Caco-2 (cell line): Measurements from ENCODE around the gene AGFG2. TPM values are rescaled to one million over a fixed set of nuclear protein-coding genes. Genes with fewer than 3 reads are reported as not detected.
"Not testable (repeated sequence)": the region's sequence is repeated elsewhere in the genome, so short reads cannot be mapped to it uniquely, and the experiment has no call there.

Experiments used
- BruUV-seq: library from RNA; stranded (reverse); fragments of 400-500 nt; replicated peaks from 2 replicates; lab custom pipeline; 2021; lab: Mats Ljungman, UMichigan
- CTCF ChIA-PET: fragments of 300-600 bp; sonication (Branson Sonifier 250); formaldehyde crosslinking; loops from one replicate; lab custom pipeline; 2022; ENCODE audit warnings: antibody characterized with exemption; lab: Charles Lee
- POLR2A ChIA-PET: fragments of 300-600 bp; sonication (Branson Sonifier 250); formaldehyde crosslinking; loops from one replicate; lab custom pipeline; 2022; ENCODE audit warnings: antibody characterized with exemption; lab: Charles Lee
- DNase-seq, 2 experiments: peaks; one replicate each; pipeline versions ENCODE4 v3.0.0 to v3.0.0-alpha.2; 2020 to 2022
- H3K27me3 ChIP-seq: replicated peaks from 2 replicates; pipeline ENCODE4 v1.6.0; 2011; ENCODE audit warnings: low read length; ENCODE audit not compliant: control insufficient read depth, insufficient read depth
- H3K36me3 ChIP-seq: 2 replicates; pipeline ENCODE4 v1.5.1; 2011; ENCODE audit warnings: low read length; ENCODE audit not compliant: control insufficient read depth, insufficient read depth
- H3K4me1 ChIP-seq: fragments of 250-450 bp; sonication (Bioruptor Pico); 2 replicates; pipeline ENCODE4 v1.5.1; 2020; ENCODE audit warnings: mild to moderate bottlenecking
- H3K4me3 ChIP-seq: 2 replicates; pipeline ENCODE4 v1.5.1; 2011; ENCODE audit warnings: low read depth, mild to moderate bottlenecking, control low read depth, low read length
- H3K9me3 ChIP-seq: fragments of 250-450 bp; sonication (Bioruptor Pico); 2 replicates; pipeline ENCODE4 v1.5.1; 2020; ENCODE audit warnings: mild to moderate bottlenecking, moderate library complexity
- H3K27ac Mint-ChIP-seq: one replicate; pipeline ENCODE4 v1.8.0; 2022; ENCODE audit warnings: mixed read lengths; ENCODE audit not compliant: unreplicated experiment
- H3K27me3 Mint-ChIP-seq: one replicate; pipeline ENCODE4 v1.8.0; 2022; ENCODE audit warnings: mixed read lengths; ENCODE audit not compliant: insufficient read depth, unreplicated experiment
- H3K36me3 Mint-ChIP-seq: one replicate; pipeline ENCODE4 v1.8.0; 2022; ENCODE audit warnings: mild to moderate bottlenecking, mixed read lengths; ENCODE audit not compliant: insufficient read depth, unreplicated experiment
- H3K4me1 Mint-ChIP-seq: one replicate; pipeline ENCODE4 v1.8.0; 2022; ENCODE audit warnings: low read depth, mixed read lengths; ENCODE audit not compliant: unreplicated experiment
- H3K4me3 Mint-ChIP-seq: one replicate; pipeline ENCODE4 v1.8.0; 2022; ENCODE audit warnings: mild to moderate bottlenecking, moderate library complexity, mixed read lengths; ENCODE audit not compliant: unreplicated experiment
- H3K9me3 Mint-ChIP-seq: one replicate; pipeline ENCODE4 v1.8.0; 2022; ENCODE audit warnings: mixed read lengths; ENCODE audit not compliant: unreplicated experiment
- intact Hi-C: fragments of 100-400 bp; cut with micrococcal nuclease; formaldehyde crosslinking; loops from one replicate; pipeline ENCODE4 v1.10.0; 2022; ENCODE audit not compliant: unreplicated experiment
- total RNA-seq: library from RNA; stranded (reverse); gene quantifications from 2 replicates; pipeline ENCODE4 v1.2.3, GENCODE V29; 2022
- TF ChIP-seq, protein P1 (sequence below), 2 experiments: fragments of 200-600 bp in 1 of 2; IDR thresholded peaks; 1 replicate in 1 of 2; 2 replicates in 1 of 2; pipeline versions ENCODE4 v1.5.1 to v1.8.0; 2011 to 2022; ENCODE audit warnings: antibody characterized with exemption in 1 of 2, control low read depth in 1 of 2, inconsistent platforms in 1 of 2, low read depth in 1 of 2, low read length in 1 of 2, mild to moderate bottlenecking in 1 of 2, moderate library complexity in 1 of 2; ENCODE audit not compliant: insufficient read depth in 1 of 2, severe bottlenecking in 1 of 2, unreplicated experiment in 1 of 2

The AGFG2 gene
- total RNA-seq, 1 experiment from 2014 or later = 60.7 TPM

DNA sequence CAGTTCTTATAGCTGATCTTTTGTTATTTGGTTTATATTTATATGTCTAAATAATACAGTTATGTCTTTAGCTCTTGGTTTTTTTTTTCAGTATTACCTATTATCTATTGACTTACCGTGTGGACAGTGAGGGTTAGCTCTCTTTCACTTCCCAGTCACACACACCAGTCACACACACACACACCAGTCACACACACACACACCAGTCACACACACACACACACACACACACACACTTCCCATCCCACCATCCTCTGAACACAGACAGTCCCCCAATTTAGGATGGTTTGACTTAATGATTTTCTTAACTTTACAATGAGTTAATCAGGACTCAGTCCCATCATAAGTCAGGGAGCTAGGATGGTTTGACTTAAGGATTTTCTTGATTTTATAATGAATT lies 18.9 kb upstream of the AGFG2 start:
- H3K4me1 Mint-ChIP-seq = no peaks in the 10 kb centered on the region

DNA sequence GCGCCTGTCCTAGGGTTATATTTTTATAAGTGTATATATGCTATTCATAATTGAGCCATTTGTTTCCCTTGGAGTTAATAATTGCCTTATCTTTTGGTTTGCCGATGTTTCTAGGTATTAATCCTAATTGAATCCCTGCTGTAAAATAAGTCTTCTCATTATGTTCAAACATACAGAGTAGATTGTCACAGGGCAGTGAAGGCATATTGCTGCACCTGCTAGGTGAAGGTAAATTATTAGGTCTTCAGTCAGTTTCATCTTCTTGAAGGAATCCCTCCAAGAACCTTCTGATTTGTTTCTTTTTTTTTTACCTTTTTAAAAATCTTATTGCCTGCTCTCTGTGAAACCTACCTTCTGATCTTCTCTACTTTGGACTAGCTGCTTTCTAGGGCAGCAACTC lies 17.9 kb upstream of the AGFG2 start:
- Mint-ChIP-seq H3K9me3 (no peaks in the 10 kb centered on the region), H3K27ac (no peak overlapping the region), H3K27me3 (no peaks in the 10 kb centered on the region), H3K4me3 (no peak overlapping the region), H3K36me3 (no peaks in the 10 kb centered on the region), H3K4me1 (no peaks in the 10 kb centered on the region)
- no peaks in the 10 kb centered on the region for H3K36me3 ChIP-seq
- POLR2A ChIA-PET = no interaction called here
- TF ChIP-seq, protein P1, sequence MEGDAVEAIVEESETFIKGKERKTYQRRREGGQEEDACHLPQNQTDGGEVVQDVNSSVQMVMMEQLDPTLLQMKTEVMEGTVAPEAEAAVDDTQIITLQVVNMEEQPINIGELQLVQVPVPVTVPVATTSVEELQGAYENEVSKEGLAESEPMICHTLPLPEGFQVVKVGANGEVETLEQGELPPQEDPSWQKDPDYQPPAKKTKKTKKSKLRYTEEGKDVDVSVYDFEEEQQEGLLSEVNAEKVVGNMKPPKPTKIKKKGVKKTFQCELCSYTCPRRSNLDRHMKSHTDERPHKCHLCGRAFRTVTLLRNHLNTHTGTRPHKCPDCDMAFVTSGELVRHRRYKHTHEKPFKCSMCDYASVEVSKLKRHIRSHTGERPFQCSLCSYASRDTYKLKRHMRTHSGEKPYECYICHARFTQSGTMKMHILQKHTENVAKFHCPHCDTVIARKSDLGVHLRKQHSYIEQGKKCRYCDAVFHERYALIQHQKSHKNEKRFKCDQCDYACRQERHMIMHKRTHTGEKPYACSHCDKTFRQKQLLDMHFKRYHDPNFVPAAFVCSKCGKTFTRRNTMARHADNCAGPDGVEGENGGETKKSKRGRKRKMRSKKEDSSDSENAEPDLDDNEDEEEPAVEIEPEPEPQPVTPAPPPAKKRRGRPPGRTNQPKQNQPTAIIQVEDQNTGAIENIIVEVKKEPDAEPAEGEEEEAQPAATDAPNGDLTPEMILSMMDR (IDR thresholded peaks at IDR 0.05; ENCODE audit: insufficient read depth in 1 of 2, low read depth in 1 of 2, low read length in 1 of 2, severe bottlenecking in 1 of 2, unreplicated experiment in 1 of 2) = no peak
- DNase-seq = no peak
- no TSS peak for BruUV-seq
- H3K27me3 ChIP-seq = no peaks in the 10 kb centered on the region
- H3K4me3 ChIP-seq = no peak overlapping the region
- peaks cover 2% of the 10 kb centered on the region for H3K4me1 ChIP-seq
- intact Hi-C loops = no loop called here
- H3K9me3 ChIP-seq = no peaks in the 10 kb centered on the region
- CTCF ChIA-PET = no interaction called here

More for the DNA sequence above, 18.9 kb upstream of the AGFG2 start:
- H3K27me3 Mint-ChIP-seq = no peaks in the 10 kb centered on the region
- Histone ChIP-seq H3K36me3 (no peaks in the 10 kb centered on the region), H3K4me3 (no peak overlapping the region), H3K9me3 (no peaks in the 10 kb centered on the region), H3K4me1 (peaks cover 6% of the 10 kb centered on the region), H3K27me3 (no peaks in the 10 kb centered on the region)
- no peak overlapping the region for H3K4me3 Mint-ChIP-seq
- CTCF ChIA-PET = interaction anchor here (0.6 kb wide), 3 partner anchors 20 to 82 kb away, joined by 3 to 6 read pairs (median 4); partner anchors contain the start of gene PCOLCE
- intact Hi-C loops = no loop called here
- no peaks in the 10 kb centered on the region for H3K36me3 Mint-ChIP-seq
- H3K27ac Mint-ChIP-seq = no peak overlapping the region
- DNase-seq = no peak
- no peaks in the 10 kb centered on the region for H3K9me3 Mint-ChIP-seq
- POLR2A ChIA-PET = interaction anchor here (0.6 kb wide), 1 partner anchor 20 kb away, joined by 3 read pairs; no protein-coding TSS in a partner anchor
- BruUV-seq = no TSS peak
- TF ChIP-seq, protein P1 (IDR thresholded peaks at IDR 0.05; ENCODE audit: insufficient read depth in 1 of 2, low read depth in 1 of 2, low read length in 1 of 2, severe bottlenecking in 1 of 2, unreplicated experiment in 1 of 2) = no peak

DNA sequence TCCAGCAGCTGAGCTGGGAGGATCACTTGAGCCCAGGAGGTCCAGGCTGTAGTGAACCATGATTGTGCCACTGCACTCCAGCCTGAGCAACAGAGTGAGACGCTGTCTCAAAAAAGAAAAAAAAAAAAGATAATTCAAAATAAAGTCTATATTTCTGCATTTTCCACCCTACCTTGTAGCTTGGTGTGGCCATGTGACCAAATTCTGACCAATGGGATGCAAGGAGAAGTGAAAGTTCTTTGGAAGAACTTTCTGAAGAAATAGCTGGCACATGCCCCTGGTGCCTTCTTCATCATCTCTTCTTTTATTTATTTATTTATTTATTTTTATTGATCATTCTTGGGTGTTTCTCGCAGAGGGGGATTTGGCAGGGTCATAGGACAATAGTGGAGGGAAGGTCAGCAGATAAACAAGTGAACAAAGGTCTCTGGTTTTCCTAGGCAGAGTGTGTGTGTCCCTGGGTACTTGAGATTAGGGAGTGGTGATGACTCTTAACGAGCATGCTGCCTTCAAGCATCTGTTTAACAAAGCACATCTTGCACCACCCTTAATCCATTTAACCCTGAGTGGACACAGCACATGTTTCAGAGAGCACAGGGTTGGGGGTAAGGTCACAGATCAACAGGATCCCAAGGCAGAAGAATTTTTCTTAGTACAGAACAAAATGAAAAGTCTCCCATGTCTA lies 17.0 kb upstream of the AGFG2 start:
- H3K27me3 ChIP-seq, H3K9me3 ChIP-seq, H3K4me3 Mint-ChIP-seq, H3K4me1 ChIP-seq, H3K27me3 Mint-ChIP-seq, H3K36me3 ChIP-seq, H3K36me3 Mint-ChIP-seq, H3K27ac Mint-ChIP-seq, H3K4me3 ChIP-seq, H3K4me1 Mint-ChIP-seq, BruUV-seq, H3K9me3 Mint-ChIP-seq, DNase-seq, intact Hi-C loops: not testable (repeated sequence)
- ChIA-PET POLR2A (interaction anchor here (0.6 kb wide), 2 partner anchors 15 to 353 kb away, joined by 4 read pairs; partner anchors contain the start of gene SRRT), CTCF (interaction anchor here (0.7 kb wide), 1 partner anchor 36 kb away, joined by 3 read pairs; no protein-coding TSS in a partner anchor)

DNA sequence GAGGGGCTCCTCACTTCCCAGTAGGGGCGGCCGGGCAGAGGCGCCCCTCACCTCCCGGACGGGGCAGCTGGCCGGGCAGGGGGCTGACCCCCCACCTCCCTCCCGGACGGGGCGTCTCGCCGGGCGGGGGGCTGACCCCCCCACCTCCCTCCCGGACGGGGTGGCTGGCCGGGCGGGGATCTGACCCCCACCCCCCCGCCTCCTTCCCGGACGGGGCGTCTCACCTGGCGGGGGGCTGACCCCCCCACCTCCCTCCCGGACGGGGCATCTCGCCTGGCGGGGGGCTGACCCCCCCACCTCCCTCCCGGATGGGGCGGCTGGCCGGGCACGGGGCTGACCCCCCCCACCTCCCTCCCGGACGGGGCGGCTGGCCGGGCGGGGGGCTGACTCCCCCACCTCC lies 15.8 kb upstream of the AGFG2 start:
- BruUV-seq, H3K27me3 Mint-ChIP-seq, DNase-seq, intact Hi-C loops, POLR2A ChIA-PET, H3K4me1 Mint-ChIP-seq, H3K4me1 ChIP-seq, H3K27ac Mint-ChIP-seq, H3K36me3 ChIP-seq, H3K9me3 ChIP-seq, H3K36me3 Mint-ChIP-seq, H3K4me3 ChIP-seq, CTCF ChIA-PET, H3K4me3 Mint-ChIP-seq, H3K9me3 Mint-ChIP-seq, H3K27me3 ChIP-seq: not testable (repeated sequence)

DNA sequence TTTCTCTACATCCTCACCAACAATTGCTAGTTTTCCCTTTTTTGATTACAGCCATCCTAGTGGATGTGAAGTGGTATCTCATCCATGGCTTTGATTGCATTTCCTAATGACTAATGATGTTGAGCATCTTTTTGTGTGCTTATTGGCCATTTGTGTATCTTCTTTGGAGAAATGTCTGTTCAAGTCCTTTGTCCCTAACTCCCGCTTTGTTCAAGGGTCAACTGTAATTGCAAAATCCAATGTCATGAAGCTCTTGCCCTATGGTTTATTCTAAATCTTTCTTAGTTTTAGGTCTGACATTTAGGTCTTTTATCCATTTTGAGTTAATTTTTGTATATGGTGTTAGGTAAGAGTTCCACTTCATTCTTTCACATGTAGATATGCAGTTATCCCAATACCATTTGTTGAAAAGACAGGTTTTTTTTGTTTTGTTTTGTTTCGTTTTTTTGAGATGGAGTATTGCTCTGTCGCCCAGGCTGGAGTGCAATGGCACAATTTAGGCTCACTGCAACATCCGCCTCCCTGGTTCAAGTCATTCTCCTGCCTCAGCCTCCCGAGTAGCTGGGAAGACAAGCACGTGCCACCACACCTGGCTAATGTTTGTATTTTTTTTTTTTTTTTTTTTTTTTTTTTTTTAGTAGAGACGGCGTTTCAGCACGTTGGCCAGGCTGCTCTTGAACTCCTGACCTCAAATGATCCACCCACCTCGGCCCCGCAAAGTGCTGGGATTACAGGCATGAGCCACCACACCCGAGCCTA lies 10.7 kb upstream of the AGFG2 start:
- H3K4me3 ChIP-seq, intact Hi-C loops: not testable (repeated sequence)

More for the DNA sequence above, 10.7 kb upstream of the AGFG2 start:
- H3K27me3 ChIP-seq, H3K9me3 ChIP-seq, H3K4me1 Mint-ChIP-seq, BruUV-seq, H3K36me3 Mint-ChIP-seq, DNase-seq, H3K36me3 ChIP-seq, H3K27me3 Mint-ChIP-seq, H3K4me1 ChIP-seq, H3K4me3 Mint-ChIP-seq, CTCF ChIA-PET, POLR2A ChIA-PET, H3K27ac Mint-ChIP-seq, H3K9me3 Mint-ChIP-seq: not testable (repeated sequence)
